AG10803 (cell line): ENCODE data around the gene PDE3A.
A peak's percentile ranks its signal among the peaks of the same experiment; 100 is the strongest.

Source experiments
- DNase-seq: peaks from one replicate; pipeline ENCODE4 v3.0.0; 2010; ENCODE audit warnings: low read depth
- H3K4me3 ChIP-seq: 2 replicates; pipeline ENCODE4 v1.5.1; 2011; ENCODE audit warnings: mild to moderate bottlenecking, low read length, control low read depth
- TF ChIP-seq, protein P1 (sequence below): conservative IDR thresholded peaks from 2 replicates; pipeline ENCODE4 v1.5.1; 2011; ENCODE audit warnings: mild to moderate bottlenecking, low read length, control low read depth, inconsistent platforms

Gene PDE3A

DNA sequence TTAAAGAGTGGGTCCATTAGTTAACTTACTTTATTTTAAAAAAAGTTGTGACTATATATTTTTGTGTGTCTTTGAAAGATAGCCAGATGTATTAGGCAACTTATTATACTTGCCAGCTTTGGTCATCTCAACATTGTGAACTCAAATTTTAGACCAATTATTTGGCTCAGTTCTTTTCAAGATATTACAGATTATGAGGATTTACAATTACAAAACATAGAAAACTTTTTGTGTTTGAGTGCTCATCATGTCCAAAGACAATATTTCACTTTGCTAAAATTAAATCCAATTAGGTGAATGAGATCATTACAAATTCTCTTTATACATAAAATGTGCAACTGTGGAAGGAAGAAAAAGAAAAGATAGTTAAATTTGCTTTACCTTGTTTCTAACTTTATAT lies 18.3 kb upstream of the PDE3A start:
- TF ChIP-seq, protein P1, sequence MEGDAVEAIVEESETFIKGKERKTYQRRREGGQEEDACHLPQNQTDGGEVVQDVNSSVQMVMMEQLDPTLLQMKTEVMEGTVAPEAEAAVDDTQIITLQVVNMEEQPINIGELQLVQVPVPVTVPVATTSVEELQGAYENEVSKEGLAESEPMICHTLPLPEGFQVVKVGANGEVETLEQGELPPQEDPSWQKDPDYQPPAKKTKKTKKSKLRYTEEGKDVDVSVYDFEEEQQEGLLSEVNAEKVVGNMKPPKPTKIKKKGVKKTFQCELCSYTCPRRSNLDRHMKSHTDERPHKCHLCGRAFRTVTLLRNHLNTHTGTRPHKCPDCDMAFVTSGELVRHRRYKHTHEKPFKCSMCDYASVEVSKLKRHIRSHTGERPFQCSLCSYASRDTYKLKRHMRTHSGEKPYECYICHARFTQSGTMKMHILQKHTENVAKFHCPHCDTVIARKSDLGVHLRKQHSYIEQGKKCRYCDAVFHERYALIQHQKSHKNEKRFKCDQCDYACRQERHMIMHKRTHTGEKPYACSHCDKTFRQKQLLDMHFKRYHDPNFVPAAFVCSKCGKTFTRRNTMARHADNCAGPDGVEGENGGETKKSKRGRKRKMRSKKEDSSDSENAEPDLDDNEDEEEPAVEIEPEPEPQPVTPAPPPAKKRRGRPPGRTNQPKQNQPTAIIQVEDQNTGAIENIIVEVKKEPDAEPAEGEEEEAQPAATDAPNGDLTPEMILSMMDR: no peak
- no peak overlapping the region for H3K4me3 ChIP-seq
- no peak for DNase-seq

DNA sequence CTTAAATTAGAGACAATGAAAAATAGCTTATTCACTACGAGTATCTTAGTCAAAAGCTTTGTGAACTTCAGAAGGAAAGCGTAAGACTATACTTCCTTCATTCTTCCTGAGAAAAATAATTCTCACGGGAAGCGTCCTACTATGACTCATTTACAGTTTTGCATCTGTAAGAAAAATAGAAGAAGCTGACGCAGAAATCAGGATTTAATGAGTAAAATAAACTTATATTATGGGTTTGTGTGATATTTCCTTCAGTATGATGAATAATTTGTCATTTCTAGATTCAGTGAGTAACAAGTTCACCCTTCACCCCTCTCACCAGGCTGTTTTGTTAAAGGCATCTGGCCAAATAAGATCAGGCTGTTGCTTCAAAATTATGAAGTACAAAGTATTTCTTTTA lies 17.8 kb upstream of the PDE3A start:
- peak; percentile 8 for DNase-seq
- TF ChIP-seq, protein P1: no peak
- H3K4me3 ChIP-seq: no peak overlapping the region

DNA sequence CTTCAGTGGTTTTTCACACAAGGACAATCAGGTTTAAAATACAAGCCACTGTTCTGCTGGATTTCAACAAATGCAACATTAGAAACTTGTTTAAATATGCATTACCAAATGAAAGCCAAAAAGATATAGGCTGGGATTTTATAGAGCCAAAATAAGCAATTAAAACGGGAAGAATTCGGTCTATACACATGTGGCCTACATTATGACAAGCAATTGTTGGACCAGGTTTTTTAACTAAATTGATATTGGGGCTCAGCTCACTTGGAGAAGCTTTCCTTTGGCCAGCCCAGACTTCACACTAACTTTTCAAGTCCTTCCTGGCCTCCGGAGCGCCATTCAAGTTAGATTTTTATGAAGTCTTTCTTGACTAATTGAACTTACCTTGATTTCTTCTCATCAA lies 16.9 kb upstream of the PDE3A start:
- TF ChIP-seq, protein P1: no peak
- no peak for DNase-seq
- H3K4me3 ChIP-seq: no peak overlapping the region

DNA sequence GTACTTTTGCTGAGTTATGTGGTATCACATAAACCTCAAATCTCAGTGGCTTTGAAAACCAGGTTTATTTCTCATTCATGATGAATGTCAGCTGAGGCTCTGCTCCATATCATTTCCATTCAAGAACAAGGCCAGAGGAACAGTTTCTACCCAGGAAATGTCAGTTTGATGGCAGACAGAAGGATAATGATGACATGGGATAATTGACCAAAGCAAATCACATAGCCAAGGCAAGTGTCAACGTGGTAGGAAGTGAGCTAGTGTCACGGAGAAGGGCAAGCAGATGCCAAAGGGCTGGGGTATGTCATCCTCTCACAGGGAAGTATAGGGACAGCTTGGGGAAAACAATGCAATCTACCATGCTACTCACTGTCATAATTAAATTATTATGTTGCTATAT lies 12.3 kb upstream of the PDE3A start:
- TF ChIP-seq, protein P1: no peak
- H3K4me3 ChIP-seq: no peak overlapping the region
- no peak for DNase-seq

- TF ChIP-seq, protein P1: no peak
- DNase-seq: no peak
- H3K4me3 ChIP-seq: no peak overlapping the region
Observed at GRCh38 chr12:20360407-20360806, 7.9 kb upstream of the PDE3A start.

GRCh38 chr12:20361416-20361815 lies 6.9 kb upstream of the PDE3A start:
- TF ChIP-seq, protein P1: no peak
- DNase-seq: no peak

DNA sequence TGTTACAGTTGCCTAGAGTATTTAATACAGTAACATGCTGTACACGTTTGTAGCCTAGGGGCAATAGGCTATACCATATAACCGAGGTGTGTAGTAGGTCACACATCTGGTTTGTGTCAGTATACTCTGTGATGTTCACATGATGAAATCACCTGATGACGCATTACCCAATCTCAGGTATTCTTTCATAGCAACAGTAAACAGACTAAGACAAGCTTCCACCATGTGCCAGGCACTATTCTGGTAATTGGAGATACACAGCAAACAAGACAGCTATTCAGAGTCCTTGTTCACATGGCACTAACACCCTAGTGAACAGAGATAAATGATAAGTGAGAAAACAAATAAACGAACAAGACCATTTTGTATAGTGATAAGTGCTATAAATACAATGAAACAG lies 3.8 kb upstream of the PDE3A start:
- no peak for DNase-seq
- TF ChIP-seq, protein P1: no peak
- no peak overlapping the region for H3K4me3 ChIP-seq

More at GRCh38 chr12:20361416-20361815, 6.9 kb upstream of the PDE3A start:
- H3K4me3 ChIP-seq: no peak overlapping the region
